Activated B cell treated with CpG ODN at 0.5 μM for 24 hours (primary cell): Measurements from ENCODE around the gene FLRT3. TPM values are rescaled to one million over a fixed set of nuclear protein-coding genes. Genes with fewer than 3 reads are reported as not detected.

ENCODE experiments used
- ATAC-seq: fragments of 200-7000 bp; cut with Tn5 transposase; one replicate; pipeline ENCODE4 v1.10.0; 2021; ENCODE audit warnings: low read depth, mild to moderate bottlenecking, moderate library complexity
- CTCF ChIA-PET: fragments of 350-600 bp; sonication (Branson Sonifier 250); formaldehyde crosslinking; loops from one replicate; lab custom pipeline; 2021; ENCODE audit warnings: antibody characterized with exemption; lab: Charles Lee
- POLR2A ChIA-PET: fragments of 350-600 bp; sonication (Branson Sonifier 250); formaldehyde crosslinking; loops from one replicate; lab custom pipeline; 2021; ENCODE audit warnings: antibody characterized with exemption; lab: Charles Lee
- DNase-seq: peaks from one replicate; pipeline ENCODE4 v3.0.0; 2022
- H3K27ac Mint-ChIP-seq: one replicate; pipeline ENCODE4 v1.8.0; 2020; ENCODE audit warnings: mixed read lengths
- H3K27me3 Mint-ChIP-seq: one replicate; pipeline ENCODE4 v1.8.0; 2021; ENCODE audit warnings: mixed read lengths
- H3K36me3 Mint-ChIP-seq: one replicate; pipeline ENCODE4 v1.8.0; 2021; ENCODE audit warnings: low read depth, mixed read lengths
- H3K4me1 Mint-ChIP-seq: one replicate; pipeline ENCODE4 v1.8.0; 2021; ENCODE audit warnings: mixed read lengths
- H3K4me3 Mint-ChIP-seq: one replicate; pipeline ENCODE4 v1.8.0; 2020; ENCODE audit warnings: mild to moderate bottlenecking, mixed read lengths
- H3K9me3 Mint-ChIP-seq: one replicate; pipeline ENCODE4 v1.8.0; 2020; ENCODE audit warnings: mixed read lengths
- CTCF ChIP-seq: fragments of 200-600 bp; IDR thresholded peaks from one replicate; pipeline ENCODE4 v1.8.0; 2022; ENCODE audit warnings: antibody characterized with exemption, mild to moderate bottlenecking
- intact Hi-C: fragments of 100-400 bp; cut with micrococcal nuclease; formaldehyde crosslinking; loops from one replicate; pipeline ENCODE4 v1.15.1; 2024
- total RNA-seq: library from RNA; stranded (reverse); gene quantifications from 2 replicates; pipeline ENCODE4 v1.2.3, GENCODE V29; 2022

The FLRT3 gene
- total RNA-seq, 1 donor from 2014 or later, result not detected

DNA sequence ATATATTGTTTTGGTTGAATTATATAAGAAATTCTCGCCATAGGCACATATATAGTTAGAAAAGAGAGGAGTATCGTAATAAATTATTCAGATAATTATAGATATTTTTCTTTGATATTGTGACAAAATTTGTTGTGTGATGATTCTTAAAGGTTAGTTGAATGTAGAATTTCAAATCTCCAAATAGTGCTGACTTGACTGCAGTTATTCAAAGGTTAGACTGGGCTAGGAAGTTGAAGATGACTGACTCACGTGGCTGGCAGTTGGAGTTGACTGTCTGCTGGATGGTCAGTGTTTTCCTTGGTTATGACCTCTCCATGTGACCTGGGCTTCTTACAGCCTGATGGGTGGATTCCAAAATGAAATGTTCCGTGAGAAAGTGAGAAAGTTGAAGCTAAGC lies 55.3 kb downstream of the FLRT3 start:
- POLR2A ChIA-PET, result no interaction called here
- Mint-ChIP-seq H3K9me3 (no peaks in the 10 kb centered on the region), H3K36me3 (no peaks in the 10 kb centered on the region), H3K4me1 (no peaks in the 10 kb centered on the region), H3K4me3 (no peak overlapping the region), H3K27ac (no peak overlapping the region), H3K27me3 (no peaks in the 10 kb centered on the region)
- no peak for DNase-seq
- TF ChIP-seq CTCF, result no peak
- CTCF ChIA-PET, result no interaction called here
- ATAC-seq, result no peak
- intact Hi-C loops, result no loop called here
